CD14-positive monocyte (primary cell): ENCODE measurements around the gene EFCC1. TPM values are rescaled to one million over a fixed set of nuclear protein-coding genes. Genes with fewer than 3 reads are reported as not detected.

Source experiments
- DNase-seq, 3 donors: peaks; one replicate each; pipeline ENCODE4 v3.0.0-alpha.2; 2011 to 2022
- H2AFZ ChIP-seq: 2 replicates; pipeline ENCODE4 v1.6.0; 2012; ENCODE audit warnings: mild to moderate bottlenecking, low read depth, low read length, inconsistent platforms; ENCODE audit not compliant: insufficient read depth, poor library complexity, severe bottlenecking
- H3K27ac ChIP-seq, 2 donors: 1 replicate in 1 of 2; 2 replicates in 1 of 2; pipeline ENCODE4 v1.5.1; 2012 to 2013; ENCODE audit warnings: low read length in 2 of 2, control low read depth in 1 of 2, inconsistent platforms in 1 of 2, low read depth in 1 of 2, mild to moderate bottlenecking in 1 of 2
- H3K27me3 ChIP-seq, 2 donors: one replicate each; pipeline versions ENCODE4 v1.6.0 to v1.6.1; 2011 to 2013; ENCODE audit warnings: low read length in 2 of 2; ENCODE audit not compliant: control insufficient read depth in 2 of 2, insufficient read depth in 2 of 2
- H3K36me3 ChIP-seq, 2 donors: replicated peaks in 1 of 2; 1 replicate in 1 of 2; 2 replicates in 1 of 2; pipeline versions ENCODE4 v1.5.1 to v1.6.1; 2012 to 2013; ENCODE audit warnings: low read length in 2 of 2, control low read depth in 1 of 2, inconsistent platforms in 1 of 2, mild to moderate bottlenecking in 1 of 2; ENCODE audit not compliant: insufficient read depth in 2 of 2, control insufficient read depth in 1 of 2
- H3K4me1 ChIP-seq, 2 donors: 1 replicate in 1 of 2; 2 replicates in 1 of 2; pipeline versions ENCODE4 v1.5.1 to v1.6.1; 2012 to 2013; ENCODE audit warnings: low read length in 2 of 2, control low read depth in 1 of 2, inconsistent platforms in 1 of 2, mild to moderate bottlenecking in 1 of 2, moderate library complexity in 1 of 2; ENCODE audit not compliant: insufficient read depth in 2 of 2, control insufficient read depth in 1 of 2
- H3K4me2 ChIP-seq: replicated peaks from 2 replicates; pipeline ENCODE3; 2012; ENCODE audit warnings: low read length, moderate library complexity, mild to moderate bottlenecking; ENCODE audit not compliant: poor library complexity, severe bottlenecking; ENCODE audit errors: extremely low read depth
- H3K4me3 ChIP-seq, 3 experiments: fragments of 200-600 bp in 1 of 3; sonication (generic) in 1 of 3; replicated peaks in 1 of 3; 1 replicate in 2 of 3; 2 replicates in 1 of 3; pipeline ENCODE4 v1.5.1; 2011 to 2013; ENCODE audit warnings: low read length in 3 of 3, mild to moderate bottlenecking in 3 of 3, control low read depth in 2 of 3, low read depth in 2 of 3, inconsistent platforms in 1 of 3, moderate library complexity in 1 of 3
- H3K79me2 ChIP-seq: 2 replicates; pipeline ENCODE4 v1.6.0; 2012; ENCODE audit warnings: mild to moderate bottlenecking, control low read depth, inconsistent platforms, low read length, moderate library complexity; ENCODE audit not compliant: insufficient read depth
- H3K9ac ChIP-seq: 2 replicates; pipeline ENCODE4 v1.6.0; 2017; ENCODE audit warnings: low read length, mild to moderate bottlenecking; ENCODE audit not compliant: insufficient read depth, poor library complexity, severe bottlenecking
- H3K9me3 ChIP-seq, 2 donors: replicated peaks in 1 of 2; 1 replicate in 1 of 2; 2 replicates in 1 of 2; pipeline versions ENCODE4 v1.5.1 to v1.6.1; 2012 to 2013; ENCODE audit warnings: low read length in 2 of 2, control low read depth in 1 of 2; ENCODE audit not compliant: control insufficient read depth in 1 of 2, insufficient read depth in 1 of 2
- H4K20me1 ChIP-seq: 2 replicates; pipeline ENCODE4 v1.6.0; 2012; ENCODE audit warnings: mild to moderate bottlenecking, low read length, control low read depth, moderate library complexity; ENCODE audit not compliant: insufficient read depth
- H3K27ac Mint-ChIP-seq, 7 donors: one replicate each; pipeline ENCODE4 v1.8.0; 2020; ENCODE audit warnings: mild to moderate bottlenecking in 7 of 7, mixed read lengths in 7 of 7, moderate library complexity in 6 of 7, inconsistent platforms in 2 of 7
- H3K27me3 Mint-ChIP-seq, 3 donors: one replicate each; pipeline ENCODE4 v1.8.0; 2021 to 2022; ENCODE audit warnings: low read depth in 3 of 3, mild to moderate bottlenecking in 3 of 3, mixed read lengths in 3 of 3, moderate library complexity in 3 of 3, inconsistent platforms in 1 of 3
- H3K36me3 Mint-ChIP-seq, 2 donors: one replicate each; pipeline ENCODE4 v1.8.0; 2020; ENCODE audit warnings: mixed read lengths in 2 of 2, inconsistent platforms in 1 of 2, mild to moderate bottlenecking in 1 of 2
- H3K4me1 Mint-ChIP-seq: one replicate; pipeline ENCODE4 v1.8.0; 2020; ENCODE audit warnings: mild to moderate bottlenecking, mixed read lengths
- H3K4me3 Mint-ChIP-seq, 2 donors: one replicate each; pipeline ENCODE4 v1.8.0; 2020; ENCODE audit warnings: mild to moderate bottlenecking in 2 of 2, mixed read lengths in 2 of 2, moderate library complexity in 1 of 2
- H3K9me3 Mint-ChIP-seq, 7 donors: one replicate each; pipeline ENCODE4 v1.8.0; 2020 to 2022; ENCODE audit warnings: mixed read lengths in 7 of 7, mild to moderate bottlenecking in 6 of 7, moderate library complexity in 6 of 7, inconsistent platforms in 2 of 7
- WGBS: methylation state at CpG from one replicate; pipeline ENCODE4 v1.1.5; 2013; ENCODE audit warnings: missing lambda C conversion rate; ENCODE audit not compliant: insufficient coverage; 5-methylcytosine and 5-hydroxymethylcytosine counted together
- intact Hi-C, 2 donors: fragments of 100-400 bp; cut with micrococcal nuclease; formaldehyde crosslinking; loops; one replicate each; pipeline versions ENCODE4 v1.15.0 to v1.15.1; 2023
- polyA plus RNA-seq, 3 donors: library from polyadenylated mRNA; depleted of rRNA in 1 of 3; unstranded in 2 of 3; stranded (reverse) in 1 of 3; fragments of 300-500 nt in 2 of 3; fragments of >200 nt in 1 of 3; fragmentation: Illumina TruSeq in 2 of 3; gene quantifications; 1 replicate in 2 of 3; 2 replicates in 1 of 3; pipeline ENCODE4 v1.2.3, GENCODE V29; 2012 to 2021
- TF ChIP-seq, protein P1 (sequence below): fragments of 200-600 bp; IDR thresholded peaks from one replicate; pipeline ENCODE4 v1.8.0; 2022; ENCODE audit warnings: antibody characterized with exemption, mild to moderate bottlenecking

The EFCC1 gene
- polyA plus RNA-seq, 3 donors, result 0.11 to 0.15 TPM; not detected in 1

DNA sequence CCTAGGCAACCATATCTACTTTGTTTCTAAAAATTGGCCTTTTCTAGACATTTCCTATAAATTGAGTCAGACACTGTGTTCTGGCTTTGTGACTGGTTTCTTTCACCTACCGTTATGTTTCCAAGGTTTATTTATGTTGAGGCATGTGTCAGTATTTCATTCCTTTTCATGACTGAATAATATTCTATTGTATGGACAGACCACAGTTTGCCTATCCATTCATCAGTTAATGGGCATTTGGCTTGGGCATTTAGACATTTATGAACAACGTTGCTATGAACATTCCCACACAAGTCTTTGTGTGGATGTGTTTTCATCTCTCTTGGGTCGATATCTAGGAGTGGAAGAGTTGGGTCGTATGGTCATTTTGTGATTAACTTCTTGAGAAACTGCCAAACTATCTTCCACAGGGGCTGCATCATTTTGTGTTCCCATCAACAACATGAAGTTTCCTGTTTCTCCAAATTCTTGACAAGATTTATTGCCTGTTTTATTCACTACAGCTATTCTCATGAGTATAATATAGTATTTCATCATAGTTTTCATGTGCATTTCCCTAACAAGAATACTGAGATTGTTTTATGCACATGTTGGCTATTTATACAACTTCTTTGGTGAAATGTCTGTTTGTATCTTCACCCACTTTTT lies 3.5 kb upstream of the EFCC1 start:
- Mint-ChIP-seq H3K27ac (no peak overlapping the region), H3K9me3 (peaks cover 0 to 8% (median 3%) of the 10 kb centered on the region in 7 donors), H3K4me3 (no peak overlapping the region), H3K4me1 (peaks cover 28% of the 10 kb centered on the region), H3K36me3 (no peaks in the 10 kb centered on the region), H3K27me3 (peaks cover 35 to 49% (median 38%) of the 10 kb centered on the region in 3 donors)
- Histone ChIP-seq H3K4me2 (no peak overlapping the region), H3K4me1 (peaks cover 23 to 44% of the 10 kb centered on the region in 2 donors), H3K4me3 (no peak overlapping the region), H2AFZ (no peak overlapping the region), H3K27ac (no peak overlapping the region), H3K79me2 (no peaks in the 10 kb centered on the region), H3K36me3 (no peaks in the 10 kb centered on the region), H3K27me3 (peaks cover 28 to 41% of the 10 kb centered on the region in 2 donors), H4K20me1 (no peaks in the 10 kb centered on the region), H3K9ac (no peak overlapping the region), H3K9me3 (peaks cover 0 to 14% of the 10 kb centered on the region in 2 donors)
- intact Hi-C loops, result no loop called here
- DNase-seq, result no peak
- WGBS, result no CpG with 5 or more reads among the region's 4 CpGs
- TF ChIP-seq, protein P1, sequence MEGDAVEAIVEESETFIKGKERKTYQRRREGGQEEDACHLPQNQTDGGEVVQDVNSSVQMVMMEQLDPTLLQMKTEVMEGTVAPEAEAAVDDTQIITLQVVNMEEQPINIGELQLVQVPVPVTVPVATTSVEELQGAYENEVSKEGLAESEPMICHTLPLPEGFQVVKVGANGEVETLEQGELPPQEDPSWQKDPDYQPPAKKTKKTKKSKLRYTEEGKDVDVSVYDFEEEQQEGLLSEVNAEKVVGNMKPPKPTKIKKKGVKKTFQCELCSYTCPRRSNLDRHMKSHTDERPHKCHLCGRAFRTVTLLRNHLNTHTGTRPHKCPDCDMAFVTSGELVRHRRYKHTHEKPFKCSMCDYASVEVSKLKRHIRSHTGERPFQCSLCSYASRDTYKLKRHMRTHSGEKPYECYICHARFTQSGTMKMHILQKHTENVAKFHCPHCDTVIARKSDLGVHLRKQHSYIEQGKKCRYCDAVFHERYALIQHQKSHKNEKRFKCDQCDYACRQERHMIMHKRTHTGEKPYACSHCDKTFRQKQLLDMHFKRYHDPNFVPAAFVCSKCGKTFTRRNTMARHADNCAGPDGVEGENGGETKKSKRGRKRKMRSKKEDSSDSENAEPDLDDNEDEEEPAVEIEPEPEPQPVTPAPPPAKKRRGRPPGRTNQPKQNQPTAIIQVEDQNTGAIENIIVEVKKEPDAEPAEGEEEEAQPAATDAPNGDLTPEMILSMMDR, result no peak

DNA sequence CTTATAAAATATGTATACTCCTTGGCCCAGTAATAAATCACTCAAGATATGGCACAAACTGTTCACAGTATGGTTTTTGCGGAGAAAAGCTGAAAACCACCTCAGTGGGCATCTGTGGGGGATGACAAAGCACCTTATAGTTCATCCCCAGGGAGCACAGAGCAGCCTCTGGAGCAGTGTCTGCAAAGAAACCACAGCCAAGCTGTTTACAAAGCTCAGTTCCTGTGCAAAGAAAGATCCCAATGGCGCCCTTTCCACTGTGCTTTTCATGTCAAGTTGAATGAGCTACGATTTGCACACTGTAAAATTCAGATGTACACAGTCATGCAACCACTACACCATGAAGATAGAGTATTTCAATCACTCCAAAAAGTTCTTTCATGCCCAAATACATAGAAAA lies 2.5 kb upstream of the EFCC1 start:
- Histone ChIP-seq H3K9me3 (peaks cover 3 to 22% of the 10 kb centered on the region in 2 donors), H3K4me3 (no peak overlapping the region), H3K36me3 (no peaks in the 10 kb centered on the region), H3K27ac (no peak overlapping the region), H3K4me1 (peaks cover 24 to 45% of the 10 kb centered on the region in 2 donors), H3K4me2 (no peak overlapping the region), H3K79me2 (no peaks in the 10 kb centered on the region), H2AFZ (no peak overlapping the region), H3K9ac (no peak overlapping the region), H3K27me3 (peaks cover 38 to 47% of the 10 kb centered on the region in 2 donors), H4K20me1 (no peaks in the 10 kb centered on the region)
- Mint-ChIP-seq H3K4me1 (peaks cover 31% of the 10 kb centered on the region), H3K9me3 (peaks cover 0 to 16% (median 4%) of the 10 kb centered on the region in 7 donors), H3K4me3 (peak overlapping the region in 1 of 2 donors; percentile 9), H3K27ac (no peak overlapping the region), H3K36me3 (no peaks in the 10 kb centered on the region), H3K27me3 (peaks cover 44 to 55% (median 45%) of the 10 kb centered on the region in 3 donors)
- intact Hi-C loops, result no loop called here
- TF ChIP-seq, protein P1, result no peak
- 0% methylated on average over 3 of the region's 3 CpGs for WGBS
- DNase-seq, result no peak
